ENCODE results near the gene TBL1Y. TPM values are rescaled to one million over a fixed set of nuclear protein-coding genes. Genes with fewer than 3 reads are reported as not detected.
A peak's percentile ranks its signal among the peaks of the same experiment; 100 is the strongest.

Gene TBL1Y
- total and polyA plus RNA-seq, 2 of the 13 experiments (the other 11 are each of a cell fraction or from before 2014, with no cell fraction given) = 0.37 to 1.4 TPM

GRCh38 chrY:6997503-6998066 lies 87.1 kb downstream of the TBL1Y start (continued):
- TF ChIP-seq, protein P1, sequence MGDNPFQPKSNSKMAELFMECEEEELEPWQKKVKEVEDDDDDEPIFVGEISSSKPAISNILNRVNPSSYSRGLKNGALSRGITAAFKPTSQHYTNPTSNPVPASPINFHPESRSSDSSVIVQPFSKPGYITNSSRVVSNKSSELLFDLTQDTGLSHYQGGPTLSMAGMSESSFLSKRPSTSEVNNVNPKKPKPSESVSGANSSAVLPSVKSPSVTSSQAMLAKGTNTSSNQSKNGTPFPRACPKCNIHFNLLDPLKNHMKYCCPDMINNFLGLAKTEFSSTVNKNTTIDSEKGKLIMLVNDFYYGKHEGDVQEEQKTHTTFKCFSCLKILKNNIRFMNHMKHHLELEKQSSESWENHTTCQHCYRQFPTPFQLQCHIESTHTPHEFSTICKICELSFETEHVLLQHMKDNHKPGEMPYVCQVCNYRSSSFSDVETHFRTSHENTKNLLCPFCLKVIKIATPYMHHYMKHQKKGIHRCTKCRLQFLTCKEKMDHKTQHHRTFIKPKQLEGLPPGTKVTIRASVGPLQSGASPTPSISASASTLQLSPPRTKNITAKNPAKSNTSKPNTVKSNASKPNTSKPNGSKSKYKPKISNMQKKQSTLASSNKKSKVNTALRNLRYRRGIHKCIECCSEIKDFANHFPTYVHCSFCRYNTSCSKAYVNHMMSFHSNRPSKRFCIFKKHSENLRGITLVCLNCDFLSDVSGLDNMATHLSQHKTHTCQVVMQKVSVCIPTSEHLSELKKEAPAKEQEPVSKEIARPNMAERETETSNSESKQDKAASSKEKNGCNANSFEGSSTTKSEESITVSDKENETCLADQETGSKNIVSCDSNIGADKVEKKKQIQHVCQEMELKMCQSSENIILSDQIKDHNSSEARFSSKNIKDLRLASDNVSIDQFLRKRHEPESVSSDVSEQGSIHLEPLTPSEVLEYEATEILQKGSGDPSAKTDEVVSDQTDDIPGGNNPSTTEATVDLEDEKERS (CRISPR knock-in tag; IDR thresholded peaks at IDR 0.05) = 0 out of 2 replicates have a peak, but pooled peaks have one; percentile 45
- peak; percentile 50; the same call in 1 of the 2 replicates for TF ChIP-seq ZNF644 (CRISPR knock-in tag; IDR thresholded peaks at IDR 0.05; ENCODE audit: low read depth)
- no peak for TF ChIP-seq RFX5 (IDR thresholded peaks at IDR 0.05; ENCODE audit: low read depth, low read length)
- TF ChIP-seq, protein P2, sequence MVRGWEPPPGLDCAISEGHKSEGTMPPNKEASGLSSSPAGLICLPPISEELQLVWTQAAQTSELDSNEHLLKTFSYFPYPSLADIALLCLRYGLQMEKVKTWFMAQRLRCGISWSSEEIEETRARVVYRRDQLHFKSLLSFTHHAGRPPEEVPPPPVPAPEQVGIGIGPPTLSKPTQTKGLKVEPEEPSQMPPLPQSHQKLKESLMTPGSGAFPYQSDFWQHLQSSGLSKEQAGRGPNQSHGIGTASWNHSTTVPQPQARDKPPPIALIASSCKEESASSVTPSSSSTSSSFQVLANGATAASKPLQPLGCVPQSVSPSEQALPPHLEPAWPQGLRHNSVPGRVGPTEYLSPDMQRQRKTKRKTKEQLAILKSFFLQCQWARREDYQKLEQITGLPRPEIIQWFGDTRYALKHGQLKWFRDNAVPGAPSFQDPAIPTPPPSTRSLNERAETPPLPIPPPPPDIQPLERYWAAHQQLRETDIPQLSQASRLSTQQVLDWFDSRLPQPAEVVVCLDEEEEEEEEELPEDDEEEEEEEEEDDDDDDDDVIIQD (CRISPR knock-in tag; IDR thresholded peaks at IDR 0.05; ENCODE audit: low read depth) = no peak

- Histone ChIP-seq H4K20me1 (ENCODE audit: insufficient read depth, low read length) (no peaks in the 10 kb centered on the region), H3K36me3 (replicated peaks in 1 of 2; ENCODE audit: control insufficient read depth in 1 of 2, insufficient read depth in 2 of 2, low read length in 2 of 2) (no peaks in the 10 kb centered on the region), H3K4me3 (replicated peaks in 1 of 3; ENCODE audit: insufficient read depth in 1 of 3, low read depth in 2 of 3, low read length in 3 of 3) (no peak overlapping the region), H2AFZ (ENCODE audit: low read length) (no peak overlapping the region), H3K9ac (ENCODE audit: insufficient read depth, low read depth, low read length) (no peak overlapping the region), H3K79me2 (ENCODE audit: insufficient read depth, low read length) (no peaks in the 10 kb centered on the region), H3K4me2 (ENCODE audit: low read depth, low read length) (no peak overlapping the region), H3K27ac (ENCODE audit: extremely low read length, insufficient read depth, low read length) (no peak overlapping the region), H3K4me1 (ENCODE audit: insufficient read depth, low read length) (peaks cover 43% of the 10 kb centered on the region), H3K27me3 (ENCODE audit: control insufficient read depth in 1 of 2, insufficient read depth in 2 of 2, low read length in 2 of 2) (no peaks in the 10 kb centered on the region), H3K9me3 (ENCODE audit: low read length) (peaks cover 4% of the 10 kb centered on the region)
- ChIA-PET CTCF (ENCODE audit: low intra/inter-chr PET ratio, low total read pairs) (no interaction called here), POLR2A (no interaction called here)
- no peak for ATAC-seq
- no TSS peak for BruUV-seq (replicated peaks)
- no peak for DNase-seq (ENCODE audit: low spot score)
- intact Hi-C loops (cut with micrococcal nuclease; ENCODE audit: unreplicated experiment) (no loop called here), in situ Hi-C loops (cut with HindIII; ENCODE audit: extremely low pct_ligation_motif_present, low pct_unique_long_range_greater_than_20kb) (no loop called here)
- no peak for FAIRE-seq
- 88% methylated on average over 2 of the region's 2 CpGs for WGBS (ENCODE audit: low lambda C conversion rate)
- TF ChIP-seq ZNF33A (CRISPR knock-in tag; IDR thresholded peaks at IDR 0.05; ENCODE audit: borderline replicate concordance) (no peak), ZNF263 (CRISPR knock-in tag; IDR thresholded peaks at IDR 0.05) (no peak), SRSF4 (IDR thresholded peaks at IDR 0.05; ENCODE audit: low read depth, low read length, poor library complexity, severe bottlenecking) (no peak), FLYWCH1 (CRISPR knock-in tag; IDR thresholded peaks at IDR 0.05) (no peak), ZNF780A (CRISPR knock-in tag; IDR thresholded peaks at IDR 0.05) (no peak), ZNF891 (CRISPR knock-in tag; IDR thresholded peaks at IDR 0.05) (no peak), RBM39 (IDR thresholded peaks at IDR 0.05; ENCODE audit: low read depth, low read length, poor library complexity, severe bottlenecking) (no peak), ZNF740 (CRISPR knock-in tag; IDR thresholded peaks at IDR 0.05) (no peak), ATF7 (IDR thresholded peaks at IDR 0.05) (no peak), ATF7 (CRISPR knock-in tag; IDR thresholded peaks at IDR 0.05) (no peak), NFATC3 (CRISPR knock-in tag; IDR thresholded peaks at IDR 0.05) (no peak), RAD51 (IDR thresholded peaks at IDR 0.05; ENCODE audit: borderline replicate concordance) (no peak), HCFC1 (IDR thresholded peaks at IDR 0.05; ENCODE audit: low read depth, low read length) (no peak), PAWR (CRISPR knock-in tag; IDR thresholded peaks at IDR 0.05; ENCODE audit: borderline replicate concordance) (no peak)
- TF ChIP-seq, protein P3, sequence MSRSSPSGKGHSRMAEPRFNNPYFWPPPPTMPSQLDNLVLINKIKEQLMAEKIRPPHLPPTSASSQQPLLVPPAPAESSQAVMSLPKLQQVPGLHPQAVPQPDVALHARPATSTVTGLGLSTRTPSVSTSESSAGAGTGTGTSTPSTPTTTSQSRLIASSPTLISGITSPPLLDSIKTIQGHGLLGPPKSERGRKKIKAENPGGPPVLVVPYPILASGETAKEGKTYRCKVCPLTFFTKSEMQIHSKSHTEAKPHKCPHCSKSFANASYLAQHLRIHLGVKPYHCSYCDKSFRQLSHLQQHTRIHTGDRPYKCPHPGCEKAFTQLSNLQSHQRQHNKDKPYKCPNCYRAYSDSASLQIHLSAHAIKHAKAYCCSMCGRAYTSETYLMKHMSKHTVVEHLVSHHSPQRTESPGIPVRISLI (CRISPR knock-in tag; IDR thresholded peaks at IDR 0.05; ENCODE audit: borderline replicate concordance) = no peak
These were observed 89.4 kb downstream of the TBL1Y start for GRCh38 chrY:6999905-7000304.

Measured in HepG2 (cell line).